ENCODE measurements around the gene TMEM132C. TPM values are rescaled to one million over a fixed set of nuclear protein-coding genes. Genes with fewer than 3 reads are reported as not detected.

Gene TMEM132C
- total RNA-seq, 4 donors from 2014 or later: 2.4 to 5.5 (median 3.3) TPM

GRCh38 chr12:128571906-128572810, 305.2 kb downstream of the TMEM132C start:
- Histone ChIP-seq H3K27me3 (peaks cover 7% of the 10 kb centered on the region), H3K36me3 (no peaks in the 10 kb centered on the region), H3K27ac (no peak overlapping the region), H3K4me3 (no peak overlapping the region), H3K4me1 (no peaks in the 10 kb centered on the region), H3K9me3 (peaks cover 0 to 8% (median 1%) of the 10 kb centered on the region in 3 donors)
- no peak for ATAC-seq
- 100% methylated on average over 1 of the region's 7 CpGs; no CpG with 5 or more reads in 1 of the 2 donors for WGBS, 2 donors (ENCODE audit: low coverage in 1 of 2)
- no peak for TF ChIP-seq POLR2A (IDR thresholded peaks at IDR 0.05)
- TF ChIP-seq CTCF (IDR thresholded peaks at IDR 0.05): no peak
- no peak for TF ChIP-seq POLR2AphosphoS5 (IDR thresholded peaks at IDR 0.05)
- TF ChIP-seq EP300 (IDR thresholded peaks at IDR 0.05): no peak

- no peaks in the 10 kb centered on the region for H3K36me3 ChIP-seq
- no peak overlapping the region for H3K27ac ChIP-seq
- TF ChIP-seq POLR2A (IDR thresholded peaks at IDR 0.05): no peak
- no peak for TF ChIP-seq CTCF (IDR thresholded peaks at IDR 0.05)
- no peak for TF ChIP-seq POLR2AphosphoS5 (IDR thresholded peaks at IDR 0.05)
- no peak for TF ChIP-seq EP300 (IDR thresholded peaks at IDR 0.05)
- H3K9me3 ChIP-seq: peaks cover 0 to 8% (median 1%) of the 10 kb centered on the region in 3 donors
- WGBS, 2 donors (ENCODE audit: low coverage in 1 of 2): 52 to 68% methylated on average over 4 of the region's 4 CpGs
- ATAC-seq: no peak
- peaks cover 7% of the 10 kb centered on the region for H3K27me3 ChIP-seq
- H3K4me1 ChIP-seq: no peaks in the 10 kb centered on the region
- no peak overlapping the region for H3K4me3 ChIP-seq
These were observed 306.9 kb downstream of the TMEM132C start for GRCh38 chr12:128573907-128574306.

GRCh38 chr12:128578045-128578444, 311.1 kb downstream of the TMEM132C start:
- H3K27me3 ChIP-seq: no peaks in the 10 kb centered on the region
- no peak overlapping the region for H3K4me3 ChIP-seq
- no peaks in the 10 kb centered on the region for H3K9me3 ChIP-seq
- ATAC-seq: no peak
- H3K27ac ChIP-seq: no peak overlapping the region
- no peaks in the 10 kb centered on the region for H3K4me1 ChIP-seq
- TF ChIP-seq EP300 (IDR thresholded peaks at IDR 0.05) (no peak), POLR2AphosphoS5 (IDR thresholded peaks at IDR 0.05) (no peak), POLR2A (IDR thresholded peaks at IDR 0.05) (no peak), CTCF (IDR thresholded peaks at IDR 0.05) (no peak)
- 71% methylated on average over 8 of the region's 8 CpGs for WGBS, 2 donors (ENCODE audit: low coverage in 1 of 2)
- H3K36me3 ChIP-seq: no peaks in the 10 kb centered on the region

- no peak for ATAC-seq
- Histone ChIP-seq H3K36me3 (no peaks in the 10 kb centered on the region), H3K4me1 (peaks cover 0 to 6% (median 0%) of the 10 kb centered on the region in 3 donors), H3K9me3 (no peaks in the 10 kb centered on the region), H3K27me3 (no peaks in the 10 kb centered on the region), H3K27ac (no peak overlapping the region), H3K4me3 (no peak overlapping the region)
- no peak for TF ChIP-seq EP300 (IDR thresholded peaks at IDR 0.05)
- TF ChIP-seq POLR2AphosphoS5 (IDR thresholded peaks at IDR 0.05): no peak
- TF ChIP-seq CTCF (IDR thresholded peaks at IDR 0.05): no peak
- TF ChIP-seq POLR2A (IDR thresholded peaks at IDR 0.05): no peak
- 8 to 43% methylated on average over 4 to 7 of the region's 7 CpGs for WGBS, 2 donors (ENCODE audit: low coverage in 1 of 2)
These were observed 314.4 kb downstream of the TMEM132C start for GRCh38 chr12:128581321-128581761.

- TF ChIP-seq EP300 (IDR thresholded peaks at IDR 0.05) (no peak), POLR2AphosphoS5 (IDR thresholded peaks at IDR 0.05) (no peak), CTCF (IDR thresholded peaks at IDR 0.05) (no peak), POLR2A (IDR thresholded peaks at IDR 0.05) (no peak)
- H3K9me3 ChIP-seq: no peaks in the 10 kb centered on the region
- no peaks in the 10 kb centered on the region for H3K36me3 ChIP-seq
- ATAC-seq: no peak
- no peaks in the 10 kb centered on the region for H3K27me3 ChIP-seq
- no peak overlapping the region for H3K27ac ChIP-seq
- H3K4me3 ChIP-seq: no peak overlapping the region
- 75% methylated on average over 2 of the region's 9 CpGs; no CpG with 5 or more reads in 1 of the 2 donors for whole genome bisulfite sequencing, 2 donors (ENCODE audit: low coverage in 1 of 2)
- H3K4me1 ChIP-seq: peaks cover 0 to 18% (median 0%) of the 10 kb centered on the region in 3 donors
These were observed 316.5 kb downstream of the TMEM132C start for GRCh38 chr12:128583453-128583852.
